GM21515 (cell line): ENCODE measurements around the gene COLEC12.

Experiments
- ATAC-seq: cut with Tn5 transposase; IDR thresholded peaks from one replicate; pipeline ENCODE4 v1.9.1; 2021; ENCODE audit not compliant: unreplicated experiment

The COLEC12 gene

GRCh38 chr18:500632-501405 lies at the start of gene COLEC12:
COLEC12 (minus strand) TSS chr18:500701; CDS start chr18:500514, 187 bp downstream.
- ATAC-seq: no peak

GRCh38 chr18:549967-550366 lies 49.5 kb upstream of the COLEC12 start:
- ATAC-seq: no peak

GRCh38 chr18:543447-544078 lies 43.1 kb upstream of the COLEC12 start:
- no peak for ATAC-seq

- no peak for ATAC-seq
Observed at GRCh38 chr18:533995-534601, 33.6 kb upstream of the COLEC12 start.

- no peak for ATAC-seq
Observed at GRCh38 chr18:532632-533031, 32.1 kb upstream of the COLEC12 start.

- ATAC-seq: no peak
Observed at GRCh38 chr18:532018-532417, 31.5 kb upstream of the COLEC12 start.

- no peak for ATAC-seq
Observed at GRCh38 chr18:527146-527545, 26.6 kb upstream of the COLEC12 start.

- ATAC-seq: no peak
Observed at GRCh38 chr18:526681-527080, 26.2 kb upstream of the COLEC12 start.

- no peak for ATAC-seq
Observed at GRCh38 chr18:525036-525797, 24.7 kb upstream of the COLEC12 start.

GRCh38 chr18:524466-524865 lies 24.0 kb upstream of the COLEC12 start:
- no peak for ATAC-seq

GRCh38 chr18:523561-523960 lies 23.1 kb upstream of the COLEC12 start:
- ATAC-seq: no peak

- peak; percentile 91 for ATAC-seq
Observed at GRCh38 chr18:519019-519879, 18.7 kb upstream of the COLEC12 start.

- no peak for ATAC-seq
Observed at GRCh38 chr18:518081-518480, 17.6 kb upstream of the COLEC12 start.

GRCh38 chr18:515838-516237 lies 15.3 kb upstream of the COLEC12 start:
- ATAC-seq: no peak

- no peak for ATAC-seq
Observed at GRCh38 chr18:515156-515815, 14.8 kb upstream of the COLEC12 start.

GRCh38 chr18:513826-514530 lies 13.5 kb upstream of the COLEC12 start:
- ATAC-seq: no peak

- ATAC-seq: no peak
Observed at GRCh38 chr18:512957-513356, 12.5 kb upstream of the COLEC12 start.

GRCh38 chr18:508835-509234 lies 8.3 kb upstream of the COLEC12 start:
- ATAC-seq: no peak

GRCh38 chr18:507636-508035 lies 7.1 kb upstream of the COLEC12 start:
- ATAC-seq: no peak
